A673 (cell line): ENCODE results near the gene RABGGTA.

Experiments
- EZH2 ChIP-seq: fragments of 200-600 bp; sonication (generic); IDR thresholded peaks from 2 replicates; pipeline ENCODE4 v1.6.1; 2017; ENCODE audit warnings: borderline replicate concordance, low read depth, mild to moderate bottlenecking, mixed read lengths, antibody characterized with exemption, low read length; ENCODE audit not compliant: poor library complexity, severe bottlenecking
- TF ChIP-seq, protein P1 (sequence below): fragments of 300-800, 200-600 bp; sonication (generic); conservative IDR thresholded peaks from 2 replicates; pipeline ENCODE4 v1.5.1; 2017; ENCODE audit warnings: low read depth, mild to moderate bottlenecking, antibody characterized with exemption, low read length, moderate library complexity, mixed read lengths

DNA sequence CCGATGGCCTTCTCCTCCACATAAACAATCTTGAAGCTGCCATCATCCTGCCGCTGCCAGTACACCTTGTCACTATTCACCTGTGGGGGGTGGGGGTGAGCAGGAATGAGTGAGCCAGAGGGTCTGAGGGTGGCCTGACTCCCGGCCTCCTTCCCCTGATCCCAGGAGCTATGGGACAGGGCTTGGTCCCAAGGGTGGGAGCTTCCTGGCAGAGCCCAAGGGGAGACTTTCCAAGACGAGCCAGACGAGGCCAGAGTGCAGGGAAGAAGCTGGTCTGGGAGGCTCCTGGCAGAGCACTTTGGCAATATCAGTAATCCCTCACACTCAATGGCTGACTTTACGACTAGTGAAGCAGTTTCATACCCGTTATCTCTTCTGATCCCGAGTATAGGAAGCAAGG, 16.0 kb downstream of the RABGGTA start:
- TF ChIP-seq, protein P1, sequence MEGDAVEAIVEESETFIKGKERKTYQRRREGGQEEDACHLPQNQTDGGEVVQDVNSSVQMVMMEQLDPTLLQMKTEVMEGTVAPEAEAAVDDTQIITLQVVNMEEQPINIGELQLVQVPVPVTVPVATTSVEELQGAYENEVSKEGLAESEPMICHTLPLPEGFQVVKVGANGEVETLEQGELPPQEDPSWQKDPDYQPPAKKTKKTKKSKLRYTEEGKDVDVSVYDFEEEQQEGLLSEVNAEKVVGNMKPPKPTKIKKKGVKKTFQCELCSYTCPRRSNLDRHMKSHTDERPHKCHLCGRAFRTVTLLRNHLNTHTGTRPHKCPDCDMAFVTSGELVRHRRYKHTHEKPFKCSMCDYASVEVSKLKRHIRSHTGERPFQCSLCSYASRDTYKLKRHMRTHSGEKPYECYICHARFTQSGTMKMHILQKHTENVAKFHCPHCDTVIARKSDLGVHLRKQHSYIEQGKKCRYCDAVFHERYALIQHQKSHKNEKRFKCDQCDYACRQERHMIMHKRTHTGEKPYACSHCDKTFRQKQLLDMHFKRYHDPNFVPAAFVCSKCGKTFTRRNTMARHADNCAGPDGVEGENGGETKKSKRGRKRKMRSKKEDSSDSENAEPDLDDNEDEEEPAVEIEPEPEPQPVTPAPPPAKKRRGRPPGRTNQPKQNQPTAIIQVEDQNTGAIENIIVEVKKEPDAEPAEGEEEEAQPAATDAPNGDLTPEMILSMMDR: no peak
- no peak for TF ChIP-seq EZH2
